ENCODE measurements around the gene AGFG1. TPM values are rescaled to one million over a fixed set of nuclear protein-coding genes. Genes with fewer than 3 reads are reported as not detected.

The AGFG1 gene
- total and polyA plus RNA-seq, 11 donors: 12.0 to 92.1 (median 60.0) TPM

DNA sequence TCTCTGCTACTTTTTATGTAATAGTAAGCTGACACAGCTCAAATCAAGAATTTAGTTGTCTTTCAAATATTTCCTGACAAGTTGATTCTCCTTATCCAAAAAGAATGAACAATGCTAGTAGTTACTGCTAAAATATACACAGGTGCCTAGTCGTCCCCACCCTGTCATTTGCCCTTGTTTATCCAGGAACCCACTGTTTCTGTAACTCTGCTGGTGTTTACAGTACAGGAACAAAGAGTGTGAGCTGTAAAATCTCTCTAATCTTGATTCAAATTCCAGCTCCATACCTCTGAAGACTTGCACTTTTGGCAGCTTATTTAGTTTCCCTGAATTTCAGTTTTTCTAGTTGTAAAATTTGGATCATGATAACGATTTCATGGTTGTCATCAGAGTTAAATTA, 105.6 kb downstream of the AGFG1 start:
- intact Hi-C loops (cut with DNase I): no loop called here
- peaks cover 0 to 6% (median 0%) of the 10 kb centered on the region in 9 donors for H3K27me3 ChIP-seq
- peaks cover 0 to 8% (median 0%) of the 10 kb centered on the region in 12 donors for H3K9me3 ChIP-seq
- WGBS, 4 donors: 56 to 65% (median 59%) methylated on average over 2 of the region's 2 CpGs
- H3K27ac ChIP-seq: no peak overlapping the region
- no peaks in the 10 kb centered on the region for H3K4me1 ChIP-seq
- no peaks in the 10 kb centered on the region for H3K36me3 ChIP-seq
- no peak for TF ChIP-seq POLR2A (IDR thresholded peaks at IDR 0.05)
- TF ChIP-seq, protein P1, sequence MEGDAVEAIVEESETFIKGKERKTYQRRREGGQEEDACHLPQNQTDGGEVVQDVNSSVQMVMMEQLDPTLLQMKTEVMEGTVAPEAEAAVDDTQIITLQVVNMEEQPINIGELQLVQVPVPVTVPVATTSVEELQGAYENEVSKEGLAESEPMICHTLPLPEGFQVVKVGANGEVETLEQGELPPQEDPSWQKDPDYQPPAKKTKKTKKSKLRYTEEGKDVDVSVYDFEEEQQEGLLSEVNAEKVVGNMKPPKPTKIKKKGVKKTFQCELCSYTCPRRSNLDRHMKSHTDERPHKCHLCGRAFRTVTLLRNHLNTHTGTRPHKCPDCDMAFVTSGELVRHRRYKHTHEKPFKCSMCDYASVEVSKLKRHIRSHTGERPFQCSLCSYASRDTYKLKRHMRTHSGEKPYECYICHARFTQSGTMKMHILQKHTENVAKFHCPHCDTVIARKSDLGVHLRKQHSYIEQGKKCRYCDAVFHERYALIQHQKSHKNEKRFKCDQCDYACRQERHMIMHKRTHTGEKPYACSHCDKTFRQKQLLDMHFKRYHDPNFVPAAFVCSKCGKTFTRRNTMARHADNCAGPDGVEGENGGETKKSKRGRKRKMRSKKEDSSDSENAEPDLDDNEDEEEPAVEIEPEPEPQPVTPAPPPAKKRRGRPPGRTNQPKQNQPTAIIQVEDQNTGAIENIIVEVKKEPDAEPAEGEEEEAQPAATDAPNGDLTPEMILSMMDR (IDR thresholded peaks at IDR 0.05): no peak
- H3K4me3 ChIP-seq: no peak overlapping the region
- DNase-seq (no peak), ATAC-seq (no peak)

DNA sequence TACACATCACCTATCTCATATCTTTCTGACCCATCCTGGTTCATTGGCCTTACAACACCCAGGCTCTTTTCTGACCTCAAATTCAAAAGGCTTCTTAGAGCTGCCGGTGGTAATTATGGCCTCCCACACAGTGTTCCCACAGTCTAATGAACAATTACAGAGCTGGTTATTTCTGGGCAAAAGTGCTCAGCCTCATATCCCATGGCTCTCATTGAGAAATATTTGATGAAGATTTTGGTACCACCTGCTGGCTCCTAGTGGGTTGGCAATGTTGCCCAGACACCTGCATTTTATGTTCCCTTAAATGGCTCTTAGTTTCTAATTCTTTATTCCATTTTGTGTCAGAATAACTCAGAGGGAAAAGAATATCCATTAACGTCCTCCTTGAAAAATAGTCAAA, 106.7 kb downstream of the AGFG1 start:
- Histone ChIP-seq H3K36me3 (no peaks in the 10 kb centered on the region), H3K27ac (no peak overlapping the region), H3K27me3 (peaks cover 0 to 6% (median 0%) of the 10 kb centered on the region in 9 donors), H3K4me1 (no peaks in the 10 kb centered on the region), H3K9me3 (peaks cover 0 to 18% (median 3%) of the 10 kb centered on the region in 12 donors), H3K4me3 (no peak overlapping the region)
- intact Hi-C loops (cut with DNase I): no loop called here
- DNase-seq (no peak), ATAC-seq (no peak)
- no peak for TF ChIP-seq POLR2A (IDR thresholded peaks at IDR 0.05)
- TF ChIP-seq, protein P1 (IDR thresholded peaks at IDR 0.05): no peak
- WGBS, 4 donors: 65 to 82% (median 75%) methylated on average over 2 of the region's 2 CpGs

DNA sequence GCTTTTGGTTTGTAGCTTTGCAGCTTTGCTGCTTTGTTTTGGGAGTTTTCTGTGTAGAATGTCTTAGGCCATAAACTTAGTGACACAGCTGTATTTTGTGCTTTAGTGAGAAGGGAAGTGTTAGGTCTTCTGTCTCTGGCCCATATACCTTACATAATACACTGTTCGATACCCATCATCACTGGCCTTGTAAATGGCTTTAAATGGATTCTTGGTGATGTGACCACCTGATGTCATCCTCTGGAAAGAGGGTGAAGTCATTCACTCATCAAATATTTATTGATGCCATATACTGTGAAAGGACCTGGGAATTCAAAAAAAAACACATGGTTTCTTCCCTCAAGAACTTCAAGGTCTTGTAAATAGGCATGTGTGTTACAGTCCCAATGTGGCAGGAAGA, 107.8 kb downstream of the AGFG1 start:
- Histone ChIP-seq H3K36me3 (no peaks in the 10 kb centered on the region), H3K27ac (no peak overlapping the region), H3K27me3 (peaks cover 0 to 6% (median 0%) of the 10 kb centered on the region in 9 donors), H3K9me3 (peaks cover 0 to 18% (median 3%) of the 10 kb centered on the region in 12 donors), H3K4me3 (no peak overlapping the region), H3K4me1 (no peaks in the 10 kb centered on the region)
- TF ChIP-seq, protein P1 (IDR thresholded peaks at IDR 0.05): no peak
- no peak for TF ChIP-seq POLR2A (IDR thresholded peaks at IDR 0.05)
- ATAC-seq (no peak), DNase-seq (no peak)
- intact Hi-C loops (cut with DNase I): no loop called here
- 48 to 100% (median 90%) methylated on average over 1 of the region's 1 CpG for WGBS, 4 donors

DNA sequence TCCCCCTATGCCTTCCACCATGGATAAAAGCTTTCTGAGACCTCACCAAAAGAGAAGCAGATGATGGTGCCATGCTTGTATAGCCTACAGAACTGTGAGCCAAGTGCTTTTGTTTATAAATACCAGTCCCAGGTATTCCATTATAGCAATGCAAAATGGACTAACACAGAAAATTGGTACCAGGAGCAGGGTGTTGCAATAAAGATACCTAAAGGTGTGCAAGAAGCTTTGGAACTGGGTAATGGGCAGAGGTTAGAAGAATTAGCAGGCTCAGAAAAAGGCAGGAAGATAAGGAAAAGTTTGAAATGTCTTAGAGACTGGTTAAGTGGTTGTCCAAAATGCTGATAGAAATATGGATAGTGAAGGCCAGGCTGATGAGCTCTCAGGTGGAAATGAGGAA, 110.4 kb downstream of the AGFG1 start:
- Histone ChIP-seq H3K27ac (no peak overlapping the region), H3K4me1 (no peaks in the 10 kb centered on the region), H3K36me3 (no peaks in the 10 kb centered on the region), H3K27me3 (peaks cover 0 to 5% (median 0%) of the 10 kb centered on the region in 9 donors), H3K4me3 (no peak overlapping the region), H3K9me3 (peaks cover 0 to 18% (median 3%) of the 10 kb centered on the region in 12 donors)
- TF ChIP-seq, protein P1 (IDR thresholded peaks at IDR 0.05): no peak
- TF ChIP-seq POLR2A (IDR thresholded peaks at IDR 0.05): no peak
- ATAC-seq (no peak), DNase-seq (no peak)
- intact Hi-C loops (cut with DNase I): no loop called here

Data from heart left ventricle (tissue), 16 donors.